ACHN (cell line): ENCODE data around the gene MYO18A.

Source experiments
- DNase-seq: peaks from one replicate; pipeline ENCODE4 v3.0.0-alpha.2; 2015
- in situ Hi-C: cut with HindIII; loops from 2 replicates; pipeline ENCODE4 v1.10.0; 2017; ENCODE audit warnings: low sequenced_read_pairs, low pct_ligation_motif_present, low pct_unique_long_range_greater_than_20kb

MYO18A gene

GRCh38 chr17:29138971-29139691, 41.1 kb downstream of the MYO18A start:
- in situ Hi-C loops = no loop called here

GRCh38 chr17:29138184-29138955, 41.8 kb downstream of the MYO18A start:
- in situ Hi-C loops = no loop called here
- DNase-seq = peak; percentile 70

More at GRCh38 chr17:29138971-29139691, 41.1 kb downstream of the MYO18A start:
- no peak for DNase-seq

DNA sequence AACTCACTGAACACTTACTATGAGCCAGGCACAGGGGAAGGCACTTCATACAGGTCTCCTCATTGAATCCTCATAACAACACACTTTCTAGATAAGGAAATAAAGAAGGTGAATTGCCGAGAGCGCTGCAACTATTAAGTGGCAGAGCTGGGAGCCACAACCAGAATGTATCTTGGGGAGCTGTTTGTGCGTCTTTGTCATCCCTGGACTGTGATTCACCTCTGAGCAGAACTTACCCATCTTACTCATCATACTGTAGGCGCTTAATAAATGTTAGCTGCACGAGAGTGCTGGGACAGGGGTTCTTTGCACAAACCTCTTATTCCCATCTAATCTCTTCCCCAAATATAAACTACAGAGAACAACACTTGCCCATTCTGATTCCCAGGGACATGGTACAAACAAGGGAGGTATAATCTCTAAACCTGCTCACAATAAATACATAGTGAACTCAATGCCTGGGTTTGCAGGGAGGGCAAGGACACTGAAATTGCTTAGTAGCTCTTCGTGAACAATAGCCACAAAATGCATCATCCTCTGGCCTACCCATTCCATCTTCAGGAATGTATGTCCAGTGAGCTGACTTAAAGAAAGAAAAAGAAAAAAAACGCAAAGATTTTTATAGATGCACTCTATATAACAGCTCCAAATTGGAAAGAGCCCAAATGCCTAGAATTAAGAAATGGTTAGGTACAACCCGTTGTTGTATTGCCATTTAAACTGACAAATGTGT, 43.0 kb downstream of the MYO18A start:
- DNase-seq = peak; percentile 42
- in situ Hi-C loops = no loop called here

DNA sequence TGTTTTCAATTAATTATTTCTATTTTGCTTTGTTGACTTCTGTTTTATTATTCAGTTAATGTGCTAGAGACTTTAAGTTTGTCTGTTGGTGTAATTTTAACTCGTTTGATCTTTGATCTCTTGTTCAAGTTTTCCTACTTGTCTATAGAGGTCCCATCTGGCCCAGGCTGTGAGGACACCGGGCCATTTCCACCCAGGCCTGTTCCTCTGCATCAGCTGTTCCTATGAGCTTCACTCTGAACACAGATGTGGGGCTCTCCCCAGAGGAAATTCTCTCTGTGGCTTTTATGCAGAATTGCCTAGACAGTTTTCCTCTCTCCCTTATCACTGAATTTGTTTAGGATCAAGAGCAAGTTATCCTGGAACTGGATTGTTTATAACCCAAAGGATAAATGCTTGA, 44.7 kb downstream of the MYO18A start:
- DNase-seq = no peak
- in situ Hi-C loops = no loop called here

- peak; percentile 68 for DNase-seq
- in situ Hi-C loops = no loop called here
These were observed 47.0 kb downstream of the MYO18A start for GRCh38 chr17:29133121-29133713.

GRCh38 chr17:29131814-29132682, 48.1 kb downstream of the MYO18A start:
- in situ Hi-C loops = no loop called here
- DNase-seq = no peak

DNA sequence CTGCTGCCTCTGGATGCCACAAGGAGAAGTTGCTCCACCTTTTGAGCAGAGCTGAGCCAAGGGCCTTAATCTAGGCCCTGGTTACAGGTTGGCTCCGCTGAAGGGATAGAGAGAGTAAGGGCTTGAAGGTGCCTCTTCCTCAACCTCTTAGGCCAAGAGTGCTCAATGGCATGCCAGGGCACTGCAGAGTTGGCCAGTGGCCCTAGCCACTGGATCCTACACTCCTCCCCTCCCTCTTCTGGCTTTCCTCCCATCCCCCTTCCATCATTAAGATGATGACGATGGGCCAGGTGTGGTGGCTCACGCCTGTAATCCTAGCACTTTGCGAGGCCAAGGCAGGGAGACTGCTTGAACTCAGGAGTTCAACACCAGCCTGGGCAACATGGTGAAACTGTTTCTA, 50.5 kb downstream of the MYO18A start:
- DNase-seq = no peak
- in situ Hi-C loops = no loop called here

DNA sequence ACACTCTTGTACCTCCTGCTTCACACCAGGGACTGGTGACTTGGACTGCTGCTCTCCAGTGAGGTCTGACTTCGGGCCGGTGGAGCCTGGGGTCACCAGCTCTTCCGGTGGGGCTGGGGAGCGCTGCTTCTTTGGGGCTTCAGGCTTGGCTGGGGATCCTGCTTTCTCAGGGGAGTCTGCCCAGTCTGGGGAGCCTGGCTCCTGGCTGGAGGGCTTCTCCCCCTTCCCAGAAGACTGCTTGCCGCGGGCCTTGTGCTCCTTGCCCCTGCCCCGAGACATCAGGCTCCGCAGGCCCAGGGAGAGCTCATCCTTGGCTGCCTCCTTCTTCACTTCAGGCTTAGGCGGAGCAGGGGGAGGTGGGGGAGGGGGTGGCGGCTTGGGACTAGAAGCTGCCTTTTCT, 52.4 kb downstream of the MYO18A start:
- in situ Hi-C loops = no loop called here
- DNase-seq = no peak

DNA sequence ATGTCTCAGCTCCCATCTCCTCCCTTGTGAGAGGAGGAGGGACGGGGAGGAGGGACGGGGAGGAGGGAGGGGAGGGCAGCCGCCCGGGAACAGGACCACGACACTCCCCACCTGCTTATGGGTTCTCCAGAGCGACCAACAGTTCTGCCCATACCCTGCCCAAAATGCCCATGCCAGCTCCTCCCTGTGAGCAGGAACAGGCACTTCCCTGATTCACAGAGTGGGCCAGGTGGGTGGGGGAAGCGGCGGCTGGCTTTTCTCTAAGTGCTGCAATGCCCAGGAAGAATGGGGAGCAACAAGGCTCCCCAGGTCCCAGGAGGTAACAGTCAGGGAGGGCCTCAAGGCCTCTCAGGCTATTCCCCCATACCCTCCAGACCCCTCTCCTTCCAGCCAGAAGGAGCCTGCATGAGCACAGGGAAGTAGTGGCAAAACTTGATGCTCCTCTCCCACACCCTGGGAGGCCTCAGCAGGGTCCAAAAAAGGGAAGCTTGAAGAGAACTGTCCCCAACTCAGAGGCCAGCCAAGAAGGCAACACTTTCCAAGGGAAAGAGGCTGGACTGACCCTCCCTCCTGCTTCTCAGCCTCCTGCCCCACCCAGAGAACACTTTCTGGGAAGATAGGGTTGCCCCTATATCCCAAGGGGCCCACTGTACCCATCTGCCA, 53.8 kb downstream of the MYO18A start:
- DNase-seq = no peak
- in situ Hi-C loops = no loop called here

GRCh38 chr17:29125651-29126050, 54.5 kb downstream of the MYO18A start:
- no peak for DNase-seq
- in situ Hi-C loops = no loop called here

DNA sequence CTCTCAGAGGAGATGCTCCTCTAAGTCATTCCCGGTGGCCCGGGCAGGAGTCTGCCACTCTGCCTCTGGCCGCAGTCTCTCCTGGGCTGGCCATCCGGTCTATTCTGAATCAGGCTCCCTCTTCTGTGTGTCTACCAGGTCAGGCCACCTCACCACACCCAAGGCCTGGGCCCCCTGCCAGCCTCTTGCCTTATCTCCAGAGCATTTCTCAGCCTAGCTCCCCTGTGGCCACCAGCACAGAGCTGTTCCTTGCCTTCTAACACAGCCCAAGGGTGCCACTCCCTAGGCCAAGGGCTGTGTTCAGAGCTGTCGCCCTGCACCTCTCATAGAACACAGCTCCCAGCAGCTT, 55.3 kb downstream of the MYO18A start:
- in situ Hi-C loops = no loop called here
- DNase-seq = no peak

DNA sequence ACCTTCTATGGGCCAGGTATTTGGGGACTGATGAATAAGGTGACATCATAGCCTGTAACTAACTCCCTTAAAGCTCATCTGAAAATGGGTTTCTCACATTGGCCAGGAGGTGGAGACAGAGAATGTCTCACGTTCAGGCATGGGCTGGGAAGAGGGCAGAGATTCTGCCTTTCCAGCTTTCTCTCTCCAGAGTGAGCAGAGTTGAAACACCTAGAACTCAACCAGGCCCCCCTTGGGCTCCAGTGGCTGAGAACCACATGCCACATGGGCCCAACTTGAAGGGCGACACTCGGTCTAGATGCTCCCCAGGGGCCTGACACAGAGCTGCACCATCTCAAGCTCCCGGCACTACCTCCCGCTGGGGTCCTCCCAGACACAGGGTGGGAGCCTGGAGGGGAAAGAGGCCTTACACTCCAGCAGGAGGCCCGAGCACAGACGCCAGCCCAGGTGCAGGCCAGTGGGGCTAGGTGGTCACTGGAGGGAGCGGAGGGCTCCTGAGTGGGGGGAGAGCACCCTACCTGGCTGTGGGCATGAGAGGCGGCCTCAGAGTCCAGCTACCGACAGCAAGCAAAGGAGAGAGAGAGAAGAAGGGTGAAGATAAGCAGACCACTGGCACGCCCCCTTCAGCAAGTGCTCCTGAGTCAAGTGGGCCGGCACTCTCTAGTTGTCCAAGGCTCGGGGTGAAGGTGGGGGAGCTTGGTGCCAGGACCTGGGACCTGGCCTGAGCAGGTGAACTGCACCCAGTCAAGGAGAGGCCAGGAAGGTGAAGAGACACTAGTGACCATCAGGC, 55.9 kb downstream of the MYO18A start:
- DNase-seq = peak; percentile 81
- in situ Hi-C loops = no loop called here

DNA sequence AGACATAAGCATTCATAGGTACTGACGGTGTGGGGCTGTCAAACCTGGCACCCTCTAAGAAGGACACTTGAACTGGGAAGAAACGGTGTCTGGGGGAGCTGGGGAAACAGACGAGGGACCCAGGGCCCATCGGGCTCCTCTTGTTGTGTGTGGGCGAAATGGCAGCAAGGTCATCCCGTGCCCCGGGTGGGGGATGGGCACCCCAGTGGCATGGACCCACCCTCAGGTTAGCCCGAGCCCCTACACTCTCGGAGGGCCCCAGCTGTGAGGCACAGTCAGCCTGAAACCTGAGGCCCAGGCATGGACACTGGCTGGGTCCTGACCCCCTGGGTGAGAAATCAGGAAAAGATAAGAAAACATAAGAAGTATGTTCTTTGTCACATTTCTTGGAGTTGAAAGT, 57.1 kb downstream of the MYO18A start:
- DNase-seq = no peak
- in situ Hi-C loops = no loop called here

GRCh38 chr17:29121442-29121841, 58.8 kb downstream of the MYO18A start:
- DNase-seq = no peak
- in situ Hi-C loops = no loop called here

DNA sequence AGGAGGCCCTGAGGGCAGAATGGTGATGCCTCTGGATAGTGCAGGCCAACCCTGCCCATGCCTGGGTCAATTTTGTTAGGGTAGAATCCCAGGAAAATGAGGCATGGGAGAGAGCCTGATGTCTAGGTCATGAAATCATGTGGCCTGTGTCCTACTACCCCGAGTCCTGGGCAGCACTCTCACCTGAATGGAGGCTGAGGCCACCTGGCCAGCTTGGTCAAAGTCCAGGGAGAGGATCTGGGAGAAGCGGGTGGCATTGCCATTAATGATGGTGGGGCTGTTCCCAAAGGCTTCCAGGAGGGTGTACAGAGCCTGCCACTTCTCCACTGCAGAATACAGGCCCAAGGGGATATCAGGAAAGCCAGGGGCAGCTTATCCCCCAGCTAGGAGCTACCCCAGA, 59.8 kb downstream of the MYO18A start:
- no peak for DNase-seq
- in situ Hi-C loops = no loop called here

DNA sequence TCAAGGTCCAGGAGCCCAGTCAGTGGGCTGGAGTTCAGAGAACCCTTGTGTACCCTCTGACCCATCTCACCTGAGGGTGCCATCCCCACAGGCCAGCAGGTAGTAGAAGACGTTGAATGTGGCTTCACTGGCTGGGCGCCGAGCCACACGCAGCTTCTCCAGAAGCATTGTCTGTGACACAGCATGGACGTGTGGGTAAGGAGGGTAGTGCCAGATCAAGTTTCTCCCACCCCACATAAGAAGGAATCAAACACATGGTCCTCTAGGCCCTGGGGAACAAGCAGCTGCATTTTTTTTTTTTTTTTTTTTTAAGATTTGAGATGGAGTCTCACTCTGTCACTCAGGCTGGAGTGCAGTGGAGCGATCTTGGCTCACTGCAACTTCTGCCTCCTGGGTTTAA, 60.9 kb downstream of the MYO18A start:
- no peak for DNase-seq
- in situ Hi-C loops = no loop called here
